T-helper 1 cell treated with Interleukin-12 subunit alpha and Interleukin-12 subunit beta and Interleukin-4 antibody, amounts not matched to agents 30 ng/mL and 1 ng/mL, for 36 hours (primary cell): ENCODE measurements around the gene LAMB1. TPM values are rescaled to one million over a fixed set of nuclear protein-coding genes. Genes with fewer than 3 reads are reported as not detected.

Source experiments
- intact Hi-C: fragments of 100-400 bp; cut with micrococcal nuclease; formaldehyde crosslinking; loops from one replicate; pipeline ENCODE4 v1.15.1; 2024
- total RNA-seq: library from RNA; stranded (reverse); gene quantifications from 2 replicates; pipeline ENCODE4 v1.2.3, GENCODE V29; 2022

LAMB1 gene
- total RNA-seq, 1 donor from 2014 or later = not detected

DNA sequence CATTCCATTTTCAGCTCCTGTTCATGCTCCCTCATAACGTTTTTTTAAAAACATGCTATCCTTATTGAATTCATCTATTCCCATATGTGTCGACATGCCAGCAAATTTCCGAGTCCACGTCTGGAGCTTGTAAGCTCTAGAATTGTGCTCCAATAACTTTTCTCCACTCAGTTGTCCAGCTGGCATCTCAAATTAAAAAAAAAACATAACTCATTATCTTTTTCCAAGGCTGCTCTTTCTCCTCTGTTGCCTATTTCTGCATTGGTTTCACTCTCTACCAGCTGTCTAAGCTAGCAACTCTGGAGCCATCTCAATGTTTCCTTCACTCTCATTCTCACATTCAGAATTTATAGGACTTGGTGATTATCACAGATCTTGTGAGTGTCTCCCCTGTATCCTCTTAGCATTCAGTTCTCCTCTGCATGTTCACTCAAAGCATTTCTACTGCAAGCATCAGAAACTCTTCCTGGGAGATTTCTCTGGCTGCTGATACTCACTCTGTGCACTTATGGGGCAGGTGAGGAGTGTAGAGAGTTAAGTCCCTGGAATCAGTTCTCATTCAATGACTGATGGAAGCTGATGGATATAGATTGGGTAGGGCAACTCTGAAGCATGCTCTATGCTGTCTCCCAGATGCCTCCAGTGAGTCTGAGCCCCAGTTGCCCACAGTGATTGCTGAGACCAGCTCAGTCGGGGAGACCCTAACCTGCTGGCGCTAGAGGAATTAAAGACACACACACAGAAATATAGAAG is 118.7 kb downstream of the LAMB1 start:
- intact Hi-C loops = no loop called here

DNA sequence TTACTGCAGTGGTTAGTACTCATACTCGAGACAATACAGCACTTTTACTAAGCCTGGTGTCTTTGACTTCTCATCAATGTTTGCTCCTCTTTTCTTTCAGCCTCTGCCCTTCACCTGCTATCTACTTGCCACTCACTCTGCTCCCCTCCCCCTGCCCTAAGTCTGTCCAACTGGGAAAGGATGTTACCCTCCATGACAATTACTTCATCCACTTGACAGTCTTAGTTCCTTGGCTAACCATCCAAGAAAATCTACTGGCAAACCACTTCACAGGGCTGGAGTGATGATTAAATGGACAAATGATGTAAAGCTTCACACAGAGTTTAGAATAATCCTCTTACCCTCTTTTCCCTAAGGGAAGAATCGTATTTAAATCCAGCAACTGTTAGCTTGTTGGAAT is 120.2 kb downstream of the LAMB1 start:
- intact Hi-C loops = no loop called here

DNA sequence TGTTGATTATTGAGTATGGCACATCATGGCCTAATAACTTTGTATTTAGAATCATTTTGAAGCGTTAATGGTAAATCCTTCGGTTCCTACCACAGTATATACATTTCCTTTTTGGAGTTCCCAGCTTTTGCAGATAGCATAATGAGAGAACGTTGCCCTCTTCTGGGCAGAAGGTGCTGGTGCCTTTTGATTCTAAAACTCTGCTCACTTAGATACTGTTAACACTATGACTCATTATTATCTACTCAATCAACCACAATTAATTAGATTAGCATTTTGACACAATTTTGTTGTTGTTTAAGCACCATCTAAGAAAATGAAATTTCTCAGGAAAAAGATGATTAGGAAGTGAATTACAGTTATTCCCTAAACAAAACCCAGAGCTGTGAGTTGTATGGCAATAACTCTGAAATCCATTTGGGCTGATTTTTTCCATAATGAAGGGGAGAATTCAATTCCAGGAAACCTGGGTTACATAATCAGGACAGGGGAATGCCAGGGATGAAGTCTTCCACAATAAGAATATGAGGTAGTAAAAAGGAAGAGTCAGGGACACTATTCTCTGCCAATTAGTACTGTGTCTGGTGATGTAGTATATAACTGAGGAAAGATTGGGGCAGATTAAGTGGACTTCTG is 123.4 kb downstream of the LAMB1 start:
- intact Hi-C loops = loop anchor here (1.0 to 5.0 kb wide), 10 partner anchors 12 to 1086 kb away; partner anchors contain the start of genes COG5, DLD and DUS4L

DNA sequence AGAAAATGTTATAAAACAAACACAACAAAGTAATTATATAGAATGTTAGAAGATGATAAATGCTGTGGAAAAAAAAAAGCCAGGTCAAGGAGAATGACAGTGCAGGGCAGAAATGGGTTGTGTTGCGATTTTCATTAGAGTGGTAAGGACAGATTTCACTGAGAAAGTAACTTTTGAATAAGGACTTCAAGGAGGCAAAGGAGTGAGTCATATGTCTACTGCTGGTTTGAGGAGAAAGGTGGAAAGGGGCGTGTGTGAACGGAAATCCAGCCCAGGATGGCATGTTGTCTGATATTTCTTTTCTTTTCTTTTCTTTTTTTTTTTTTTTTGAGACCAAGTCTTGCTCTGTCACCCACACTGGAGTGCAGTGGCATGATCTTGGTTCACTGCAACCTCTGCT is 124.3 kb downstream of the LAMB1 start:
- intact Hi-C loops = loop anchor here (1.0 to 5.0 kb wide), 10 partner anchors 13 to 1085 kb away; partner anchors contain the start of genes COG5, DLD and DUS4L

DNA sequence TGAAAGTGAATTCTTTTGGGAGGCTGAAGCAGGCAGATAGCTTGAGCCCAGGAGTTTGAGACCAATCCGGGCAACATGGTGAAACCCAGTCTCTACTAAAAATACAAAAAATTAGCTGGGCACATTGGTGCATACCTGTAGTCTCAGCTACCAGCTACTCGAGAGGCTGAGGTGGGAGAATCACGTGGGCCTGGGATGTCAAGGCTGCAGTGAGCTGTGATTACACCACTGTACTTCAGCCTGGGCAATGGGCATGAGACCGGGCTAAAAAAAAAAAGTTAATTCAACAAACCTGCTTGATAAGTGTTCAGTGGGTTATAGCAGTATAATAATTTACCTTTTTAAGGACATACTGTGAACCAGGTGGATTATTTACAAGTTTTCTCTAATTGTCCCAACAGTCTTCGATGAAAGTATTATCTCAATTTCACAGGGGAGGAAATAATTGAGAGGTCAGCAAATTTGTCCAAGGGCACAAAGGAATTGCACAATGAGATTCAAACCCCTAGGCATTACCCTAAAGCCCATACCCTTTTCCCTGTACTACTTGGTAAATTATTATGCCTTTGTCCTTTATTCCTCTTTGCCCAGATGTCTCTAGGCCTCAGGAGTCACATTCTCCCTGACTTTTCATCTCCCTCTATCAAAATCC is 125.1 kb downstream of the LAMB1 start:
- intact Hi-C loops = loop anchor here (2.0 to 5.0 kb wide), 3 partner anchors 63 to 675 kb away; partner anchors contain the start of genes COG5 and DUS4L

DNA sequence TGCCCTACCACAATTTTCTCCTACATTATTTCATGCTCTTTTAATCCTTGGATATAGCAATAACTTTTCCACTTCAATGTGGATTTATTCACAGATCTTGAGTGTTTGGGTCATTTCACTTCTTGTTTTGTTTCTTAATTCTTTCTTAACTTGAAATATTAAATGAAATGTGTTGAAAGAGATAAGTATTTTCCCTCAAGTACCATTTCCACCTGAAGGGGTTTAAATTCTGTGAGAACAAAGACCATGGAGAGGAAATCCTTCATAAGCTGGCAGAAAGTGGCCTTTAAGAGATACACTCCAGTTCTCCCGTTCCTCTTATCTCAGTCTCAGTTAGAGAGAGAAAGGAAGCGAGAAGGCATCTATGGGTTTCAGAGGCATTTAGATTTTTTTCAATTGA is 126.0 kb downstream of the LAMB1 start:
- intact Hi-C loops = loop anchor here (5.0 kb wide), 1 partner anchor 315 kb away; the partner anchor contains the start of genes COG5 and DUS4L

DNA sequence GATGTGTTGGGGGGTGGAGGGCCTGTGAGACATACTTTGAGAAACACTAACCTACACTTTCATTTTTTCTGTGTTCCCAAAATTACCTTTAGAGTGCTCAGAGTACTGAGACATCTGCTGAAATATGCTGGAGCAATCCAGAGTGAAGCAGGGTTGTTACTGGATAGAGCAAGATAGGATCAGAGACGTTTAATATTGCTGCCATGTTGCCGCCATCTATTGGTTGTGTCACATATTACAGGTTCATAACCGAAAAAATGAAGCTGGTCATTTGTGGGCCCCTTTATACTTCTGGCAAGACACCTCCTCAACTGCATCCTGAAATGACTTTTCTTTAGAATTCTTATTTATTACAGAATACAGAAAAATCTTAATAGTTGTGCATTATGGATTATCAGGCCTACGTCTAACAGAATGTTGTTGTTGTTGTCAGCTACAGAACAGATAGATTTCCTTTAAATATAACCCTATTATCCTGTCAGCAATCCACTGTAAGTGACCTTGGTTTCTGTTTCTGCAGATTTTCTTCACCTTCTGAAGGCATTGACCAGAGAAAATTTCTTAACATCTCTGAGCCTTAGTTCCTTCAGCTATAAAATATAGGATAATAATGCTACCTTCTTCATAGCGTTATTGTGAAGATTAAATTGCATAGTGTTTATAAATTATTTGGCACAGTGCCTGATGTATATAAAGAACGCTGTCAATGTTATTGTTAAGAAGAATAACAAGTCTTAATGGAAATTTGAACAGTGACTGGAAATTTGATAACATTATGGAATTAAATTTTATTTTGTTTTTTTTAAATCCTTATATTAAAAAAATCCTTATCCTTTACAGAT is 128.1 kb downstream of the LAMB1 start:
- intact Hi-C loops = loop anchor here (1.0 to 5.0 kb wide), 10 partner anchors 16 to 728 kb away; partner anchors contain the start of genes BCAP29, COG5, DLD and DUS4L

DNA sequence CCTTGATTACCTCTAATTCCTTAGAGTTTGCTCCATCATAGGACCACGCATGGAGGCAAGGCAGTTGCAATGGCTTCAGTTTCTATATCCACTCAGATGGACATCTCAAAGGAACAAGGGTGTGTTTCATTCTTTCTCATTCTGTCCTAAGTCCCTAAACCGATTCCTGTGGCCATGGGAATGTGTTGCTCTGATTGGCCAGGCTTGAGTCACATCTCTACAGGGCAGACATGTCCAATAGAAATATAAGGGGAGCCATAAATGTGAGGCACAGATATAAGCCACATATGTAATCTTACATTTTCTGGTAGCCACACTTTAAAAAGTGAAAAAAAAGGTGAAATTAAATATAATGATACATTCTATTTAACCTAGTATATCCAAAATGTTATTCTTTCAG is 128.8 kb downstream of the LAMB1 start:
- intact Hi-C loops = loop anchor here (1.0 to 5.0 kb wide), 8 partner anchors 17 to 706 kb away; partner anchors contain the start of genes BCAP29 and DLD

Other genes with a start within 250 kb of the LAMB1 start
- gene SLC26A3, start 199.9 kb downstream of the LAMB1 start, total RNA-seq = not detected in 2 replicates
- gene DLD, start 112.0 kb downstream of the LAMB1 start, total RNA-seq = 76.2 and 77.9 TPM in 2 replicates
- not detected in 2 replicates for gene LAMB4, start 127.2 kb upstream of the LAMB1 start, total RNA-seq